Measurements from ENCODE around the gene KCTD1.

DNA sequence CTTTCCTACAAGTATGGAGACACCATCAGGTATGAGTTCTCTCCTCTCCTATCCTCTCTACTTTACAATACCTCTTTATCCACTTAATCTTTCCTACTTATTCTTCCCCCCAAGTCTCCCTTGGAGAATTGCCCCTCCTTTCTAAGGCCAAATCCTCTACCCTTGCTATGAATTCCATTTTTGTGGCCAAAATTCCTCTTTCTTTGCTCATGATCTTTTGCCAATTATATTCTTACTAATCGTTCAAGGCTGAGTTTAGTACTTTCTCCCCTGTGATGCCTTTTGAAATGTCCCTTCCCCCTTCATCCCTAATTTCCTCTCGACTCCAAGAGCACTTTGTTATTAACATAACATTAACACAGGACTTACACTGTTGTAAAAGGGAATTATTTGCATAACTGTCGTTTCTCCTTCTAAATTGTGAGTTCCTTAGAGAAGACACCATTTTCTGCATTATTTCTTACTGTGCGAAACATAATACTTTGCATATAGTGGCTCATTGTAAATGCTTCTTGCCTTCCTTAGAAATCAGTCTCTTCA, 133.4 kb downstream of the KCTD1 start:
- TF ChIP-seq POLR2A (IDR thresholded peaks at IDR 0.05): no peak
- TF ChIP-seq, protein P1, sequence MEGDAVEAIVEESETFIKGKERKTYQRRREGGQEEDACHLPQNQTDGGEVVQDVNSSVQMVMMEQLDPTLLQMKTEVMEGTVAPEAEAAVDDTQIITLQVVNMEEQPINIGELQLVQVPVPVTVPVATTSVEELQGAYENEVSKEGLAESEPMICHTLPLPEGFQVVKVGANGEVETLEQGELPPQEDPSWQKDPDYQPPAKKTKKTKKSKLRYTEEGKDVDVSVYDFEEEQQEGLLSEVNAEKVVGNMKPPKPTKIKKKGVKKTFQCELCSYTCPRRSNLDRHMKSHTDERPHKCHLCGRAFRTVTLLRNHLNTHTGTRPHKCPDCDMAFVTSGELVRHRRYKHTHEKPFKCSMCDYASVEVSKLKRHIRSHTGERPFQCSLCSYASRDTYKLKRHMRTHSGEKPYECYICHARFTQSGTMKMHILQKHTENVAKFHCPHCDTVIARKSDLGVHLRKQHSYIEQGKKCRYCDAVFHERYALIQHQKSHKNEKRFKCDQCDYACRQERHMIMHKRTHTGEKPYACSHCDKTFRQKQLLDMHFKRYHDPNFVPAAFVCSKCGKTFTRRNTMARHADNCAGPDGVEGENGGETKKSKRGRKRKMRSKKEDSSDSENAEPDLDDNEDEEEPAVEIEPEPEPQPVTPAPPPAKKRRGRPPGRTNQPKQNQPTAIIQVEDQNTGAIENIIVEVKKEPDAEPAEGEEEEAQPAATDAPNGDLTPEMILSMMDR (IDR thresholded peaks at IDR 0.05): no peak

All from lower leg skin (tissue), 3 donors.